Muscle of arm (tissue), 12 donors: Measurements from ENCODE around the gene DDAH2. TPM values are rescaled to one million over a fixed set of nuclear protein-coding genes. Genes with fewer than 3 reads are reported as not detected.

Experiments used
- DNase-seq: peaks from one replicate; pipeline ENCODE4 v3.0.0-alpha.2; 2013
- polyA plus RNA-seq, 12 donors: library from polyadenylated mRNA; unstranded; fragments of 120-200 nt; gene quantifications; one replicate each; pipeline ENCODE4 v1.2.1, GENCODE V29; 2013; ENCODE audit not compliant: insufficient read length in 12 of 12

The DDAH2 gene
- polyA plus RNA-seq, 12 donors = 89.7 to 152 (median 108) TPM; not detected in 1

DNA sequence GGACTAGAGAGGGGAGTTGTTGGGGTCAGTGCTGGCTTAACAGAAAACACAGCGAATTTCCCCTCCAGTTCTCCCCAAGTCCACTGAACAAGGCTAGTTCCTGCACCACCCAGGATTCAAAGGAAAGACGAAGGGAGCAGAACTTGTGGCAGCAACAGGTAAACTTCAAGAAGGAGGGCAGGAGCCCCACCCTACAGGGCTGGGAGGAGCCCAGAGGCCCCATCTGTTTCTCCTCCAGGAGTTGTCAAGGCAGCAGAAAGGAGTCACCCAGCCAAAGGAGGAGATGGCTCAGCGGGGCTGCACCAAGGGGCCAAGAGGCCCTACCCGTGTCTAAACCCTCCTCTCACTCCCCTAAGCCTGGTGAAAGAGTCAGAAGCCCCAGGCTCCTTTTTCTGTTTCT is 35.1 kb upstream of the DDAH2 start:
- no peak for DNase-seq

GRCh38 chr6:31763619-31763940 is 34.5 kb upstream of the DDAH2 start:
- DNase-seq = no peak

DNA sequence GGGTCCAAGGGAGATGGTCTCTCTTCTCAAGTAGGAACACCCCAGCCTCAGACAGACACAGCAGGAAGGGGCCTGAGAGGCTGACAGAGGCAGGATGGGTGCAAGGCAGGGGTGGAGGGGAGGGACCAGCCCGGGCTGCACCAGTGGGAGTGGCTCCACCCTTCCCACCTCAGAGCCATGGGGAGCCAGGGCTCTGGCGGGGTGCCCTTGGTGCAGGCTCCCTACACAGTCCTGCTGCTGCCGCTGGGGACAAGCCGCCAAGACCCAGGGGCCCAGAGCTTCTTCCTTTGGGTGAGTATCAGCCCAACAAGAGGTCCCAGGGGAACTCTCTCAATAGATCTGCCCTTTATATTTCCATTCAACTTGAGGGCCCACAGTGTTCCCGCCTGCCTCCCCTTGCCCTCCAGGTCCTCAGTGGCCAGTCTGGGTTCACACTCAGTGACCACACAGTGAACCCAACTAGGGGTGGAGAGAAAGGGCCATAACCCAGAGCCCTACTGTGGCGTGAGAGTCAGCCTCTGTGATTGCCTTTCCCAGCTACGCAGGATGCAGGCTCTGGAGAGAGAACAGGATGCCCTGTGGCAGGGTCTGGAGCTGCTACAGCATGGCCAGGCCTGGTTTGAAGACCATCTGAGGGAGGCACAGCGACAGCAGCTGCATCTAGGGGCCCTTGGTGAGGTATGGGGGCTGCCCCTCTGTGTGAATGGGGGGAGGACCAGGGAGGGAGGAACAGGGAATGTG is 33.9 kb upstream of the DDAH2 start:
- no peak for DNase-seq

DNA sequence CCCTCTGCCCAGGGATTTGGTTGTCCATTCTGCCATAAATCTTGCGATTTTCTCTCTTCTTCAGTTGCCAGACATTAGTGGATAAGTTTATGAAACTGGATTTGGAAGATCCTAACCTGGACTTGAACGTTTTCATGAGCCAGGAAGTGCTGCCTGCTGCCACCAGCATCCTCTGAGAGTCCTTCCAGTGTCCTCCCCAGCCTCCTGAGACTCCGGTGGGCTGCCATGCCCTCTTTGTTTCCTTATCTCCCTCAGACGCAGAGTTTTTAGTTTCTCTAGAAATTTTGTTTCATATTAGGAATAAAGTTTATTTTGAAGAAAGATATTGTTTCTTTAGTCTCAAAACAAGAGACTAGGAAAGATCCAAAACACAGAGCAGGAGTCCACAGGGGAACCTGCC is 33.3 kb upstream of the DDAH2 start, which contains the start of gene SAPCD1:
Gene SAPCD1, plus strand, starts transcription at position 301 of the 400 bp plus-strand sequence. CDS start 399 bp downstream, outside the sequence.
- no peak for DNase-seq

GRCh38 chr6:31761343-31761742 is 32.2 kb upstream of the DDAH2 start:
- DNase-seq = no peak

GRCh38 chr6:31760790-31761189 is 31.7 kb upstream of the DDAH2 start:
- DNase-seq = no peak

DNA sequence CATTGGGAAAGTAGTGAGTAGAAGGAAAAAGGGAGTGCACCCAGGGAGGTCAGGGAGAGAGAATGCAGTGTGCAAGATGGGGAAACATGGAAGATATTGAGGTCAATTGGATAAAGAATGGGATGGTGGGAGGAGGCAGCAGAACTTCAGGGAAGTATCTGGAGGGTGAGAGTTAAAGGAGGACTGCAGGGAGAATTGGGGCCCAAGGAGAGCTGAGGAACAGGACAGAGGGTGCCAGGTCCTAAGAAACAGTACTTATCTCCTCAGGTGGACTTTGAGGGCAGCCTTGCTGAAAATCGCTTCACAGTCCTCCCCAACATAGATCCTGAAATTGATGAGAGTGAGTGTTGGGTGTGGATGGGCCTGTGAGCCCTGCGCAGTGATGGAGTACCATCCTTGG is 29.2 kb upstream of the DDAH2 start:
- DNase-seq = no peak

- DNase-seq = no peak
These were observed 23.7 kb upstream of the DDAH2 start for GRCh38 chr6:31752739-31753319.

DNA sequence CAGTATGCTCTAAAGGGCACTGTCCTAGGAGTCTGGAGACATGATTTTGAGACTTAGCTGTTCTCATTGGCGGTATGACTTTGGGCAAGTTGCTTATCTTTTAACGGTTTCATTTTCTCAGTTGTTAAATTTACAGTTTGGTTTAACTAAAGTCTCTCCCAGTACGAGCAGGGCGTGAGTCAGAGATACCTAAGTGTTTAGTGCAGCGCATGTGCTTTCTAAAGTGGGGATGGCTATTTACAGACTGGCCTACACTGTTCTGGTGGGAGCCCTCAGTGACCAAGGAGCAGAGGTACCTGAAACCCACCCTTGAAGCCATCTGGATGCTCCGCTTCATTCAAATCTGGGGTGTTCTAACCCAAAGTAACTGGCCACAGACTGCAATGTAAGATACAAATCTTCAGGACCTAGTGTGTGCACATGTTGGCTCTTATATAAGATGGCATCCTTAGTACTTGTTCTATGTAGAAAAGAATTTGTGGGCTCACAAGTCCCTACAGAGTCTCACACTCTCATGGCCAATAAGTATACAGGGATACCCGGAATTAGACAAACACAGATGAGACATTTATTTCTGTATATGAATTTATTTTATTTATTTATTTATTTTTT is 21.4 kb upstream of the DDAH2 start:
- DNase-seq = no peak

- no peak for DNase-seq
These were observed 20.4 kb upstream of the DDAH2 start for GRCh38 chr6:31749301-31750036.

- no peak for DNase-seq
These were observed 15.3 kb upstream of the DDAH2 start for GRCh38 chr6:31744422-31744821.

- DNase-seq = no peak
These were observed 13.8 kb upstream of the DDAH2 start for GRCh38 chr6:31742894-31743293.

DNA sequence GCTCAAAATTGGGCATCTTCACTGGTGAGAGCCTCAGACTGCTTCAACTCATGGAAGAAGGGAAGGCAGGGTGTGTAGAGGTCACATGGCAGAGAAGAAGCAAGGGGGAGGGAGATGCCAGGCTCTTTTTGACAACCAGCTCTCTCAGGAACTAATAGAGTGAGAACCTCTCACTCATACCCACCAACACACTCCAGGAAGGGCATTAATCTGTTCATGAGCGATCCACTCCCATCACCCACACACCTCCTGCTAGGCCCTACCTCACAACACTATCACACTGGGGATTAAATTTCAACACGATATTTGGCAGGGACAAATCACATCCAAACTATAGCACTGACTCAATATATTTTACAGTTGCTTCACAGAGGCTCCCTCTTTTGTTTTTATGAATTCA is 12.7 kb upstream of the DDAH2 start:
- no peak for DNase-seq

DNA sequence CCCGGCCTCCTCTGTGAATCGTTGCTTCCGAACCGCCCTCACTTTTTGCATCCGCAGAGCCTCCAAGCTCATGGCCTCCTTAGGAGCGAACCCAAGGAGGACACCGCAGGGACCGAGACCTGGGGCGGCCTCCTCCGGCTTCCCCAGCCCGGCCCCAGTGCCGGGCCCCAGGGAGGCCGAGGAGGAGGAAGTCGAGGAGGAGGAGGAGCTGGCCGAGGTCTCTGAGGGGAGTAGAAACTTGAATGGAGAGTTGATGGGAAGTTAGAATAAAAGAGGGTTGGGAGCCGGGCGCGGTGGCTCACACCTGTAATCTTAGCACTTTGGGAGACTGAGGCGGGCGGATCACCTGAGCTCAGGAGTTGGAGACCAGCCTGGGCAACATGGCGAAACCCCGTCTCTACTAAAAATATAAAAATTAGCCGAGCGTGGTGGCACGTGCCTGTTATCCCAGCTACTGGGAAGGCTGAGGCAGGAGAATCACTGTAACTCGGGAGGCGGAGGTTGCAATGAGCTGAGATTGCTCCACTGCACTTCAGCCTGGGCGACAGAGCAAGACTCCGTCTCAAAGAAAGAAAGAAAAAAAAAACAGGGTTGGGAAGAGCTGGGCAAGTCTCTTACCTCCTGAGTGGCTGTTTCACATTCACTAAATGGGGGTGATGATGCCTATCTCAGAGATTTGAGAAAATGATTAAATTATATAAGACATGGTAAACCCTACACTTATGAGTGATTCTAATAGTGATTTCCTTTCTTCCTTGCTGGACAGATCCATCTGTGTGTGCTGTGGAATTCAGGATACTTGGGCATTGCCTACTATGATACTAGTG is 11.5 kb upstream of the DDAH2 start:
- no peak for DNase-seq

- peak; percentile 99 for DNase-seq
These were observed 10.7 kb upstream of the DDAH2 start, which contains the start of gene MSH5 for GRCh38 chr6:31739639-31740396. TSS of gene MSH5 (plus strand) at chr6:31740005. CDS start at chr6:31740467, 462 bp downstream.

DNA sequence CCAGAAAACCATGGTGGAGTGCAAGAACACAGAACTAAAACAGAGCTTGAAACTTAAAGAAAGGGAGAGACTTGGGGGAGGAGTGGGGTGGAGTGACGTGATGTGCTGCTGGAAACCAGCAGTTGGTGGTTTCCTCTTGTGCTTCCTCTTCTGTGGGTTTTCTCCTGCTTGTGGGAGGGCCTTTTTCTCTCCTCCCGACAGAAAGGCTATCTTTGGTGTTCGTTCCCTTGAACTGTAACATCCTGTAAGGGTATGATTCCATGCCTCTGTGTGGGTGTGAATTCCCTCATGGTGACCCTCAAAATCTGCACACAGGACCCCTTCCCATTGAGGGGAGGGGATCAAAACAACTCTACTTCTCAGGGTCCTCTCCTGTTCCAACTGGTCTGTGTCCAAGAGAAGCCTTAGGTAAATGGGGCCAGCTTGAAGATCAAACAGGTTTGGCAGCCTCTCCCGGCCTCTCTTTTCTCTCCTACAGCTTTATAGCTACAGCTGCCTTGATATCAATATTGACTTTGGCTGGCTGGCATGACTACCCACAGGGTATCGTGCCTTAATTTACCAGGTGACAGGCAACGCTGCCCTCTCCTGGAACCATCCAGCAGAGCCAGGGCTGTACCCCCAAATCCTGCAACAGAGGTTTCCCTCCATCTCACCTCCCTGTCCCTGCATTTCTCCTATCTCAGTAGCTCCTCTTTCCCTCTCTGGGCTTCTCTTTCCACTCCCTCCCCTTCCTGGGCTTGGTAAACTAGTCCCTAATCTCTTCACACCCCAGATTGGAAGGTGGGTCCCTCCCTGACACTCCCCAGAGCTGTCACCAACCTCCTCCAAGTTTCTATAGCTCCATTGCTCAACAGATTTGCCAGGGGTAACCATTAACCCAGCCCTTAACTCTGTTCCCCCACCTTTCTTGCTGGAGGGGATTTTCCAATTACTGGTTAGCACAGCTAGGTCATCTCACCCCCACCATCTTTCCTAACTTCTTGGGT is 9.2 kb upstream of the DDAH2 start:
- DNase-seq = peak; percentile 67

DNA sequence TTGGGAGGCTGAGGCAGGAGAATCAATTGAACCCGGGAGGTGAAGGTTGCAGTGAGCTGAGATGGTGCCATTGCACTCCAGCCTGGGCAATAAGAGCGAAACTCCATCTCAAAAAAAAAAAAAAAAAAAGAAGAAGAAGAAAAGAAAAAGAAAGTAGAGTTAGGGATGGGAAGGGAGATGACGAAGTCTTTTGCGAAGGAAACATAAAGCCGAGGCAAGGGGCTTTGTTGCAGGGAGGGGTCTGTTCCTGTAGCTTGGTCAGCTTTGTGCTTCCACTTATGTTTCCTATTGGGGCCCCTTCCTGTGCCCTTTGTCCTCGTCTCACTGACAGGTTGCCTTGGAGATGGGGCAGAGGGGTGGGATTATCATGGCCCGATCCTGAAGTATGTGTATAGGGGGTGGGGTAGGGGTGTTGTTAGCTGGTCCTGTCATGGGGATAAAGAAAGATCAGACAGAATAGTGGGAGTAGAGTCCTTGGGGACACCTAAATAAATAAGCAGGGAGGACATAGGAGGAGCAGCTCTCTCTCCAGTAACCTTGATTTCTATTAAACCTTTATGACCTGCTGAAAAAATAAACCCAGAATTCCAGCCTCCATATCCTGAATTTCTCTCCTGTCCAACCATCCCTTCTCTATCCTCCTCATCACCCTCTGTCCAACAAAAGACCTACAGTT is 8.4 kb upstream of the DDAH2 start:
- DNase-seq = peak; percentile 25

GRCh38 chr6:31736768-31737314 is 7.7 kb upstream of the DDAH2 start:
- no peak for DNase-seq
